Stimulated activated CD4-positive, alpha-beta T cell treated with anti-CD3 and anti-CD28 coated beads, Interleukin-12 subunit alpha, Interleukin-12 subunit beta, amount 100 ng/mL, for 24 hours (primary cell): ENCODE measurements around the gene COL18A1.
"Not testable (repeated sequence)": the region's sequence is repeated elsewhere in the genome, so short reads cannot be mapped to it uniquely, and the experiment has no call there.

Experiments
- DNase-seq, 2 experiments: peaks; one replicate each; pipeline ENCODE4 v3.0.0-alpha.2; 2020; ENCODE audit warnings: low read depth in 2 of 2

Gene COL18A1

DNA sequence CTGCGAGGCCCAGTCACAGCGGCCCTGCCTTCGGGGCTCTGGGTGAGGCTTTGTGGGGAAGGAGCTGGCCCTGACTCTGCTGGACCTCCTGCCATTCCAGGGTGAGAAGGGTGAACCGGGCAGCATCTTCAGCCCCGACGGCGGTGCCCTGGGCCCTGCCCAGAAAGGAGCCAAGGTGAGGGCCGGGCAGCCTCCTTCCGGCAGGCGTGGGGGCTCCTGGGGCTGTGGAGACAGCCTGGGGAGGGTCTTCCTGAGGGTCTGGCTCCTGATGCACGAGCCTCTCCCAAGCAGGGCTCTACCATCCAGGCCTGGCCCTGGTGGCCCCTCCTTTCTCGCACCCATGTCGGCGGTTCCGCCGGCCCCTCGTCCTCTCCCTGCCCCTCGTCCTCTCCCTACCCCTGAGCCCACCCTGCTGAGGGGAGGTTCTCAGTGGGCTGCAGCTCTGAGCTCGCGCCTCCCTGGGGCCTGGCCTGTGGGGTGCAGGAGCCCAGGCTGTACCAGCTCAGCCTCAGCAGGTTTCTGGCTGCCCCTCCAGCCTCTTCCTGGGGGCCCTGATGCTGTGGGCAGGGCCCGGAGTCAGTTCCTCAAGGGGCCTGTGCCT lies 88.5 kb downstream of the COL18A1 start:
- DNase-seq, result no peak

DNA sequence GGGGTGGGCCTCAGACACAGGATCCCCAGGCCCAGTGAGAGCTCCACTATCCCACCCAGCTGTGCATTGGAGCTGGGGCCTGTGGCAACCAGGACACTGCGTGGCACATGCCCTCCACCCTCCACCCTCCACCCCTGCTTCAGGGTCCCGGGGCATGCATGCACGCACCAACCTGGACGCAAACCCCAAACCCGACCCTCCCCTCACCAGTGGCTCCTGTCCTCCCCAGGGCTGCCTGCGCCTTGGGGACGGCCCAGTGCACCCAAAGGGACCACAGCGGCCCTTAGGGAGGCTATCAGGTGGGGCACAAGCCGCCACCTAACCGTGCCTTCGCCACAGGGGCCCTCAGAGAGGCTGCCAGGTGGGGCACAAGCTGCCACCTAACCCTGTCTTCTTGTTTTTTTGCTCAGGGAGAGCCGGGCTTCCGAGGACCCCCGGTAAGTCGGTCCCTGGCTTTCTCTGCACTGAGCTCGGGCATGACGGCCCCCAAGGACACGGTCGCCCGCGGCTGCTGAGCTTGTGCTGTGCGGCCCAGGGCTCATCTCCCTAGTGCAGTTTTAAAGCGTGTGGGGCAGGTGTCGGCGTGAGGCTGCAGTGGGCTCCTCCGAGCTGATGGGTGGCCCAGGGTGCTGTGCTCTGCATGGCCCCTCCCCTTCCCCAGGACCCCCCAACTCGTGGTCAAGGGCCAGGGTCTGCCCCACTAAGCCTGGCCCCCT lies 89.3 kb downstream of the COL18A1 start:
- DNase-seq, result no peak

DNA sequence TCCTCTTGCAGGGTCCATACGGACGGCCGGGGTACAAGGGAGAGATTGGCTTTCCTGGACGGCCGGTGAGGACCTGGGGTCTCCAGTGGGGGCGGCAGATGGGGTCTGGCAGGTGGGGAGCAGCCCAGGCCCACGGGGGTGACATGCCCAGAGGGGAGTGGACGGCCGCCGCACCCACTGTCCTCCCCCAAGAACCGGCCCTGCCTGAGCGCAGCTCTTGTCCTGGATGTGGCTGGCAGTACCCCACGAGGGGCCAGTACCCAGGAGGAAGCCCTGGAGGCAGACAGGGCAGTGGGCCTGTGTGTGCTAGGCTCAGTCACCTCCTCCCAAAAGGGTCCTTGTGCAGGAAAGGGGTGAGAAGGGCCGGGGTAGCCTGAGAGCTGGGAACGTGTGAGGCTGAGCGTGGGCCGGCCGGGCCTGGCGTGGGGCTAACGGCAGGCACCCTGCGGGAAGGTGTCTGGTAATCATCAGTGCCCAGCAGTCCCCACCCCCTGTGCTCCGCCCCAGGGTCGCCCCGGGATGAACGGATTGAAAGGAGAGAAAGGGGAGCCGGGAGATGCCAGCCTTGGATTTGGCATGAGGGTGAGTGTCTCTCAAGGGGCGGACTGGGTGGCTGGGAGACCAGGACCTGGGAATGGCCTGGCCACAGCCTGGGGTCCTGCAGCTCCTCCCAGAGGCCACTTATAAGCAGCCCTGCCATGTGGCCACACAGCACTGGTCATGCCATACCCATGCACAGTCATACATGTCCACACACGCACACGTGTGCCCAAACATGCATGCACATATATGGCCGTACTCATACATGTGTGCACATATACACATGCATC lies 90.1 kb downstream of the COL18A1 start:
- no peak for DNase-seq

DNA sequence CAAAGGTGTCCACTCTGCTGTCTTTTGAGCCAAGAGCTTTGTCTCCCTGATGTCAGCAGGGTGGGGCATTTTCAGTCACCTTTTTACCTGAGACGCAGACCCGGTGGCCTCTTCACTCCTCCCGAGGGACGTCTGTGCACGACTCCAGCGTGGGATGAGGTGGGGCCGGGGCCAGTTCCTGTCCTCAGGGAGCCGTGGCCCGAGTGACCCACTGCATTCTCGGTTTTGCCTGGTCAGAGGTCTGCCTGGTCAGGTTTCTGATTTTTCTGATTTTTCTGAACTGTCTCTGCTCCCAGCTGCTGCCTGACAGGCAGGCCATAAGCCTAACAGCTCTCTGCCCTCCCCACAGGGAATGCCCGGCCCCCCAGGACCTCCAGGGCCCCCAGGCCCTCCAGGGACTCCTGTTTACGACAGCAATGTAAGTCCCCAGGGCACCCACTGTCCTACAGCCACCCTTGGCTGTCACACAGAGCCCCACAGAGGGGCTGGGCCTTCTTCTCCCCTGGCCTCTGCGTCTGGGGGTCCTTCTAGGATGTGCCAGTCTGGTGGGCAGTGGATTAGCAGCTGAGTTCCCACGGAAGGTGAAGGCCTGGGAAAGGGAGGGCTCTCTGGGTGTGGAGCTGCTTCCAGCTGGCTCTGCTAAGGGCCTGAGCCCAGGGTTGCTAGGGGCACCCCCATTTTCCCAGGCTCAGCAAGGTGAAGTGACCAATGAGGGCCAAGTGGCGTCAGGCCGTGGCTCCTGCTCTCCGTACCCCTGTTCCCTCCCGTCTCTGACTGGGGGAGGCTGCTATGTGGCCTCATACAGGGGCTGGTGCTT lies 91.4 kb downstream of the COL18A1 start:
- no peak for DNase-seq

DNA sequence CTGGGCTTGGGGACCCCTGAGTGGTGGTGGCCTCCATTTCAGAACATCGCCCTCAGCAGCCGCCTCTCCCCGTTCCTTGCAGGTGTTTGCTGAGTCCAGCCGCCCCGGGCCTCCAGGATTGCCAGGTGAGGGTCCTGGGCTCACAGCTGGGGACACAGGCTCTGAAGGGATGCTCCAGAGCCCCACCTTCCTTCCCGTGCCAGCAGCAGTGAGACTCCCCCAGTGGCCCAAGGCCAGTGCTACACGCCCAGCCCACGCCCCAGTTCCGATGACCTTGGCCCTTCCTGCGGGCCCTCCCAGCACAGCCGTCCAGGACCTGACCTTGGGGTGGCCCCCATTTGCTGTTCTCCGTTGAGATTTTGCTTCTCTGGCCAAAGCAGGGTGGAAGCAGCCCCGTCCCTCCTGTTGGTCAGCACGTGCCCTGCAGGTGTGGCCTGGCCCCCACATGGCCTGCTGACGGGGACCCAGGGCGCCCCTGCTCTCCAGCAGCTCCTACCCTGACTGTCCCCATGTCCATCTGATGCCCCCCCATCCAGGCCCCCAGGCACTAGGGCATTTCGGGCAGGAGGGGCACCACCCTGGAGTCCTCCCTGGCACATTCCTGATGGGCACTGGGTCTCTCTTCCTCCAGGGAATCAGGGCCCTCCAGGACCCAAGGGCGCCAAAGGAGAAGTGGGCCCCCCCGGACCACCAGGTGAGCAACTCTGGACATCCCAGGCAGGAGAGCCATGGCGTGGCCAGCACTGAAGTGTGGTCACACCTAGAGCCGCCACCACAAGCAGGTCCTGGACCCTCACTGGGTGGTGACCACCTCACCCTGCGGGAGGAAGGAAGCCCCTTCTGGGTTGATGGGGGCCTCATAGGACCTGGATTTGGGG lies 92.2 kb downstream of the COL18A1 start:
- DNase-seq, result no peak

DNA sequence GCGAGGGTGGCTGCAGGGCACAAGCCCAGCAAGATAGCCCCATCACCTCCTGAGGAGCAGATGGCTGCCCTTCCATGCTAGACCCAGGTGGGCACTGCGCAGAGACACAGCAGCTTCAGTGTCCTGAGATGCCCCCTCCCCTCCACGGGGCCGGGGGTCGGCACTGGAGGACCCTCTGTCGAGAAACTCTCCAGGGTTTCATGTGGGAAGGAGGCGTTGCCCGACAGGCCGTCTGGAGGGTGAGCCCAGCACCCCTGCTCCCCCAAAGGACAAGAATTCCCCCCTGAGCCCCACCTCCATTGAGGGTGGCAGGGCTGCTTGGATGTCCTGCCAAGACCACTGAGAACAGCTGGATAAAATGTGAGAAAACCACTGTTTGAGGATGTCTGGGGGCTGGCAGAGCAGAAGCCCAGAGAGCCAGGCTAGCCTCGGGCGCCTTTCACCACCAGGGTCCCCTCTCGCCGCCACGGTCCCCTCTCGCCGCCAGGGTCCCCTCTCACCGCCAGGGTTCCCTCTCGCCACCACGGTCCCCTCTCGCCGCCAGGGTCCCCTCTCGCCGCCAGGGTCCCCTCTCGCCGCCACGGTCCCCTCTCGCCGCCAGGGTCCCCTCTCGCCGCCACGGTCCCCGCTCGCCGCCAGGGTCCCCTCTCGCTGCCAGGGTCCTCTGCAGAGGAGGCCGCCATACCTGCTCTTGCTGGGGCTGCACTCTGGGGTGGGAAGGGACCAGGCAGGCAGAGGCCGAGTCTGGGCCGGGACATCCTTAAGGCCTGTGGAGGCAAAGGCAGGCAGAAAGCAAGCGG lies 93.1 kb downstream of the COL18A1 start:
- DNase-seq, result no peak

DNA sequence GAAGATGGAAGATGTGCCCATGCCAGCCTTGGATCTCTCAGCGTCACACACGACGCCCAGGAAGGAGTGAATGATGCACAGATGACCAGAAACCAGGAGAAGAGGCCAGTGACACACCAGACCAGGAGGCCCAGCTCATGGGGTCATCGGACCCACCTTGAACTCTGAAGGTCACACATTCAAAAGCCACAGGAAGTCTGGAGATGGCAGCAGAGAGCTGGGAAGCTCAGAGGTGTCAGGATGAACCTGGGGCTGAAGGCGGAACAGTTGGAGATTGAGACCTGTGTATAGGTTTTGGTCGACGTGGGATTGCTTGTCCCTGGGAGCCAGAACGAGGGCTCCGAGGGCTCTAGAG lies 93.7 kb downstream of the COL18A1 start:
- DNase-seq, result no peak

DNA sequence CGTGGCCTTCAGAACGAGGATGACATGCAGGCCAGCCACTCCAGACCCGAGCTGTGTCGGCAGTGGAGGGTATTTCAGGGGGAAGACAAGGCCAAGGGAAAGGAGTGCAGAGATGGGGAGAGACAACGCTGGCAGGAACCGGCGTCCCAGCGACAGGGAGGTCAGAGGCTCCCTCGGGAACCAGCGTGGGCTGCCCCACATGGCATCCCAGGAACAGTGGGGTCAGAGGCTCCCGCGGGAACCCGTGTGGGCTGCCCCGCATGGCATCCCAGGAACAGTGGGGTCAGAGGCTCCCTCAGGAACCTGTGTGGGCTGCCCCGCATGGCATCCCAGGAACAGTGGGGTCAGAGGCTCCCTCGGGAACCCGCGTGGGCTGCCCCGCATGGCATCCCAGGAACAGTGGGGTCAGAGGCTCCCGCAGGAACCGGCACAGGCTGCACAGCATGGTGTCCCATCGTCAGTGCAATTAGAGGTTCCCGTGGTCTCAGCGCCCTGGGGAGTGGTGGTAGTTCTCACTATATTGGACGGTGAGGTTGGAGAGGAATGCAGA lies 94.3 kb downstream of the COL18A1 start:
- no peak for DNase-seq

DNA sequence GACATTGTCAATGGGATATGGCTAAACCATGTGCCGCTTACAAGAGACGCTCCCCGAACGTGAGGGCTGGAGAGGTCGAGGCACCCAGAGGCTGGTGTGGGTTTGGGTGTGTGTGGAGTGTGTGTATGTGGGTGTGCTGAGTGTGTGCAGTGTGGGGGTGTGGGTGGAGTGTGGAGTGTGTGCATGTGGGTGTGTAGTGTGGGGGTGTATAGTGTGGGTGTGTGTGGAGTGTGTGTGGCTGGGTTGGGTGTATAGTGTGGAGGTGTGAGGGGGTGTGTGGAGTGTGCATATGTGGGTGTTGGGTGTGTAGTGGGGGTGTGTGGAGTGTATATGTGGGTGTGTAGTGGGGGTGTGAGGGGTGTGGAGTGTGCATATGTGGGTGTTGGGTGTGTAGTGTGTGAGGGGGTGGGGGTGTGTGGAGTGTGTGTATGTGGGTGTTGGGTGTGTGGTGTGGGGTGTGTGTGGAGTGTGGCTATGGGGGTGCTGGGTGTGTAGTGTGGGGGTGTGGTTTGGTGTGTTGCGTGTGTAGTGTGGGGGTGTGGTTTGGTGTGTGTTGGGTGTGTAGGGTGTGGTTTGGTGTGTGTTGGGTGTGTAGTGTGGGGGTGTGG lies 95.1 kb downstream of the COL18A1 start:
- DNase-seq, result no peak

DNA sequence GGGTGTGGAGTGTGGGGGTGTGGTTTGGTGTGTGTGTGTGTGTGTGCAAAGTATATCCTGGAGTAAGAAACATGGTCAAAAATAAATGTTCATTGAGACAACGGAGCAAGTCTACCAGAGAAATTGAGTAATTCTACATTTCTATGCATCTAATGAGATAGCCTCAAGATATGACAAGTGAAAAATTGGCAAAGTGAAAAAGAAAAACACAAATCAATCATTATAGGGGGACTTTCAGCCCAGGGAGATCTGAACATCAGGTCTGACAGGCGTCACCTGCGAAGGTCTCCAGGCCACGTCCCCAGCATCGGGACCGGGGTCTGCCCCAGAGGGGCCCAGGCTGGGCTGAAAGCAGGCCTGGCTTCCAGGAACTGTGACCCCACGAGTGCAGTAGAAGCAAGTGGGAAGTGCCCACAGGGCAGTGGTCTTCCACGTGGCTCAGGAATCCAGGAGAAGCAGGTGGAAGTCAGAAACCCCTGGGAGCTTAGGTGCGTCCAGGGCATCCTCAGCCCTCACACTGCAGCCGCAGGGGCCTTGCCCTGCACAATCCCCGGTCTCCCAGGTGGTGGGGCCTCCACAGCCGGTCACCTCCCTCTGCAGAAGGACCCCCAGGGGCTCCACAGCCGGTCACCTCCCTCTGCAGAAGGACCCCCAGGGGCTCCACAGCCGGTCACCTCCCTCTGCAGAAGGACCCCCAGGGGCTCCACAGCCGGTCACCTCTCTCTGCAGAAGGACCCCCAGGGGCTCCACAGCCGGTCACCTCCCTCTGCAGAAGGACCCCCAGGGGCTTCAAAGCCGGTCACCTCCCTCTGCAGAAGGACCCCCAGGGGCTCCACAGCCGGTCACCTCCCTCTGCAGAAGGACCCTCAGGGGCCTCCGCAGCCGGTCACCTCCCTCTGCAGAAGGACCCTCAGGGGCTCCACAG lies 96.4 kb downstream of the COL18A1 start:
- not testable (repeated sequence) for DNase-seq

DNA sequence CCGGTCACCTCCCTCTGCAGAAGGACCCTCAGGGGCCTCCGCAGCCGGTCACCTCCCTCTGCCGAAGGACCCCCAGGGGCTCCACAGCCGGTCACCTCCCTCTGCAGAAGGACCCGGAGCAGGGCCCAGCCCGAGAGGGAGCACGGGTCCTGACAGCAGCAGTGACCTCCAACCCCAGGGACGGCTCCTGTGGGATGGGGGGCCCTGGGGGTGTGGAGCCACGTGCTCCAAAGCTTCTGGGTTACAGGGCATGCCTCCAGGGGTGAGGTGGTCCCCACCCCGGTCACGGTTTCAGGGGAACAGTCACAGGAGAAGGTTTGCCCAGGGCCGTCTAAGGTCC lies 97.0 kb downstream of the COL18A1 start:
- DNase-seq, result no peak

DNA sequence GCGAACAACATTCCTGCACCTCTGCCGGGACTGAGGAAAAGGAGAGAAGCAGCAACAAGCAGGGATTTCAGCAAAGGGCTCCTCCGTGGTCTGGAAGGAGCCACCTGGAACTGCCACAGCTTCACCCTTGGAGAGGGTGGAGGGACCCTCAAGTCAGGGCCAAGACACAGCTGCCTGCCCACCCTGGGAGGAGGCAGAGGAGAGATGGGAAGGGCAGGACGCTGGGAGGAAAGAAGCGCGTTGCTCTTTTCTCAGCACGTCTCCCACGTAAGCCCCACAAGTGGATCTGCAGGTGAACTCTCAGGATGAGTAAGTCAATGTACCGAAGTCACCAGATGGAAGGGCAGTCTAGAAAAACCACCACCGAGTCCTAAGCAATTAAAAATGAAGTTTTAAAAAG lies 97.6 kb downstream of the COL18A1 start:
- no peak for DNase-seq

DNA sequence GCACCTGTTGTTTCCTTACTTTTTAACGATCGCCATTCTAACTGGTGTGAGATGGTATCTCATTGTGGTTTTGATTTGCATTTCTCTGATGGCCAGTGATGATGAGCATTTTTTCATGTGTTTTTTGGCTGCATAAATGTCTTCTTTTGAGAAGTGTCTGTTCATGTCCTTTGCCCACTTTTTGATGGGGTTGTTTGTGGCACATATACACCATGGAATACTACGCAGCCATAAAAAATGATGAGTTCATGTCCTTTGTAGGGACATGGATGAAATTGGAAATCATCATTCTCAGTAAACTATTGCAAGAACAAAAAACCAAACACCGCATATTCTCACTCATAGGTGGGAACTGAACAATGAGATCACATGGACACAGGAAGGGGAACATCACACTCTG lies 98.3 kb downstream of the COL18A1 start:
- not testable (repeated sequence) for DNase-seq

DNA sequence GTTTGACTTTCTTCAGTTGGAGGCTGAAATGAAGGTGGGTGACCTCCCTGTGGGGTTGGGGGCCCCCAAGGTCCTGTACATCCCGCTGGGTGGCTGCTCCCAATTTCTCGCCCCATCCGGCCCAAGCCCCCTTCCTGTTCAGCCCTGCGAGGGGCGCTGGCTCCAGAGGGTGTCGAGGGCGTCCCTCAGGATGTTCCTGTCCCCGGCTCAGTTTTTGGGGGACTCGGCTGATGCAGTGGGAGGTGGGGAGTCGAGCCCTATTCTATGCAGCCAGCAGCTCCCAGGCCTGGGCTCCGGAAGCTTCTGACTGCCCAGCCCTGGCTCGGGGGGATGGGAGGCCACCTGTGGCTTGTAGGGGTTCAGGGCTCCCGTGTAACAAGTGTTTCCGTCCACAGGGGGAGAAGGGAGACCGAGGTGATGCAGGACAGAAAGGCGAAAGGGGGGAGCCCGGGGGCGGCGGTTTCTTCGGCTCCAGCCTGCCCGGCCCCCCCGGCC lies 99.1 kb downstream of the COL18A1 start:
- no peak for DNase-seq

DNA sequence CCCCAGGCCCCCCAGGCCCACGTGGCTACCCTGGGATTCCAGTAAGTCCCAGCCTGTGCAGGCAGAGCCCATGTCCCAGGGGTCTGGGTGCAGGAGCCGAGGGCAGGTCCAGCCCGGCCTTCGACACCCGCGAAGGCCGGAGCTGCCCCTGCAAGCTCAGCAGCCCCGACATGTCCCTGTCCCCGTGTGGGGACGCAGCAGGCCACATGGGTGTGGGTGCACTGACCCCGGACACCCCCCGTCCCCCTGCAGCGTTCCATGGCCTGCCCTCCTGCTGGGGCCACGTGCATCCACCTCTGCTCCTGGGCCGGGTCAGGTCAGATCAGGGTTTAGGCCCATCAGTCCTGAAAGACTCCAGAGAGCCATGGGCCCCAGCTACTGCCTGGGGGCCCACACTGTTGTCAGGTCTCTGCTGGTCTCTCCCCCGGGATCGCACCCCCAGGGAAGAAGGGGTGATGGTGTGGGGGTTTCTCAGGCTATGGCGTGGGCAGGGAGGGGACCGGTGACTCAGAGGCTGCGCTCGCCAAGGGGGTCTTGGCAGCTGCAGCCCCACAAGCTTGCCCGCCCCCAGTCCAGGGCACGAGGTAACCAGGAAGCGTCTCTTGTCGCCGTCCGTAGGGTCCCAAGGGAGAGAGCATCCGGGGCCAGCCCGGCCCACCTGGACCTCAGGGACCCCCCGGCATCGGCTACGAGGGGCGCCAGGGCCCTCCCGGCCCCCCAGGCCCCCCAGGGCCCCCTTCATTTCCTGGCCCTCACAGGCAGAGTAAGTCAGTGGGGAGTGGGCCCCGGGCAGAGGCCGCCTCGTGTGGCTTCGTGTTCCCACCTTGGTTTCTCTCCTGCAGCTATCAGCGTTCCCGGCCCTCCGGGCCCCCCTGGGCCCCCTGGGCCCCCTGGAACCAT lies 99.8 kb downstream of the COL18A1 start:
- DNase-seq, result no peak

DNA sequence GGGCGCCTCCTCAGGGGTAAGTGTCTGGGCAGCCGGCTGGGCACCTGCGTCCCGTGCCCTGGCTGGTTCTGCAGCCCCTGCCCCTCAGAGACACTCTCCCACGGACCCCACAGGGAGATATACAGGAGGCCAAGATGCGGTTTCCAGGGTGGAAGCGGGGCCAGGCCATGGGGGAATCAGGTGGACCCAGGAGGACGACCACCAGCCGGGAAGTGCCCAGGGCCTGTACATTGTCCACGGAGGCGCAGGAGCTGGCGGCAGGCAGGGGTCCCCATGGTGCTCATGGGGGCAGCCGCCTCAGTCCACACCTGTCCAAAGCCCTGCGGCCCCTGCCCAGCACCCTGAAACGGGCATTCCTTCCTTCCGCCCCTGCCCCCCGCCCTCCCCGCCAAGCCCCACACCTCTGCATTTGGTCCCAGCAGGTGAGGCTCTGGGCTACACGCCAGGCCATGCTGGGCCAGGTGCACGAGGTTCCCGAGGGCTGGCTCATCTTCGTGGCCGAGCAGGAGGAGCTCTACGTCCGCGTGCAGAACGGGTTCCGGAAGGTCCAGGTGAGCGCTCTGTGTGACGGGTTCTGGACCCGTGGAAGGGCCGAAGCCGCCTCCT lies 100.6 kb downstream of the COL18A1 start:
- no peak for DNase-seq

DNA sequence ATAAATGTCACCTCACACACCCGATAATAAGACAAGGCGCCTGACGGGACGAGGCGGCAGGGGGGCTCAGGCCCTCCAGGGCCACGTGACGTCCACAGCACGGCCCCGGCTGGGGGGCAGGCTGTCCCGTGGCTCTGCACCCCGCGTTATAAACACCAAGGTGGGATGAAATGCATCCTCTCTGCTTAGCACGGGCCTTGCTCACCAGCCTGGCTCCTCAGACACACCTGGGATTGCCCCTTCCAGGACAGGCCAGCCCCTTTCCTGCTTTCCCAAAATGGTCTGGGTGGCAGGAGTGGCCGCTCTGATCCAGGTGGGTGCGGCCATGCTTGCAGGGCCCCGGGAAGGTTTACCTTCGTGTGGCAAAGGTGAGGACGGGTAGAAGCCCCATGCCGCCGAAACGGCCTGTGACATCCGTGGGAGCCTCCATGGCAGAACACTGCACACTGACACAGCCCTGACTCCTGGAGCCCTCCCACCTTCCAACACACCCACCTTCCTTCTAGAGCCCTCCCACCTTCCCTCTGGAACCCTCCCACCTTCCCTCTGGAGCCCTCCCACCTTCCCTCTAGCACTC lies 101.4 kb downstream of the COL18A1 start:
- DNase-seq, result no peak
